ENCODE measurements around the gene SUMF1.

DNA sequence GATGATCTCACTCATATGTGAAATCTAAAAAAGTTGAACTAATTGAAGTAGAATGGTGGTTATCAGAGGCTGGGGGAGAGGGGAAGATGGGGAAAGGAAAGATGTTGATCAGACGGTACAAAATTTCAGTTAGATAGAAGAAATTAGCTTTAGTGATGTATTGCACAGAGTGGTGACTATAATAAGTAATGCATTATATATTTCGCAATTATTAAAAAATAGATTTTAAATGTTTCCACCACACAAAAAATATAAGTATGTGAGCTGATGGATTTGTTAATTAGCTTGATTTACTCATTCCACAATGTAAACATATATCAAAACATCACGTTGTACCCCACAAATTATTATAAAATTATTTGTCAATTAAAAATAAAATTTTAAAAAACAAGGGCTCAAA is 8.1 kb downstream of the SUMF1 start:
- TF ChIP-seq TCF12 (IDR thresholded peaks at IDR 0.05; ENCODE audit: low read depth) (no peak), EP300 (IDR thresholded peaks at IDR 0.05; ENCODE audit: borderline replicate concordance) (no peak), RAD21 (IDR thresholded peaks at IDR 0.05; ENCODE audit: low read depth) (no peak), CEBPB (IDR thresholded peaks at IDR 0.05) (no peak), CREB1 (IDR thresholded peaks at IDR 0.05; ENCODE audit: low read depth) (no peak), FOXM1 (IDR thresholded peaks at IDR 0.05; ENCODE audit: borderline replicate concordance, low read depth) (no peak), ZBTB7A (IDR thresholded peaks at IDR 0.05; ENCODE audit: low read depth) (no peak)
- TF ChIP-seq, protein P1, sequence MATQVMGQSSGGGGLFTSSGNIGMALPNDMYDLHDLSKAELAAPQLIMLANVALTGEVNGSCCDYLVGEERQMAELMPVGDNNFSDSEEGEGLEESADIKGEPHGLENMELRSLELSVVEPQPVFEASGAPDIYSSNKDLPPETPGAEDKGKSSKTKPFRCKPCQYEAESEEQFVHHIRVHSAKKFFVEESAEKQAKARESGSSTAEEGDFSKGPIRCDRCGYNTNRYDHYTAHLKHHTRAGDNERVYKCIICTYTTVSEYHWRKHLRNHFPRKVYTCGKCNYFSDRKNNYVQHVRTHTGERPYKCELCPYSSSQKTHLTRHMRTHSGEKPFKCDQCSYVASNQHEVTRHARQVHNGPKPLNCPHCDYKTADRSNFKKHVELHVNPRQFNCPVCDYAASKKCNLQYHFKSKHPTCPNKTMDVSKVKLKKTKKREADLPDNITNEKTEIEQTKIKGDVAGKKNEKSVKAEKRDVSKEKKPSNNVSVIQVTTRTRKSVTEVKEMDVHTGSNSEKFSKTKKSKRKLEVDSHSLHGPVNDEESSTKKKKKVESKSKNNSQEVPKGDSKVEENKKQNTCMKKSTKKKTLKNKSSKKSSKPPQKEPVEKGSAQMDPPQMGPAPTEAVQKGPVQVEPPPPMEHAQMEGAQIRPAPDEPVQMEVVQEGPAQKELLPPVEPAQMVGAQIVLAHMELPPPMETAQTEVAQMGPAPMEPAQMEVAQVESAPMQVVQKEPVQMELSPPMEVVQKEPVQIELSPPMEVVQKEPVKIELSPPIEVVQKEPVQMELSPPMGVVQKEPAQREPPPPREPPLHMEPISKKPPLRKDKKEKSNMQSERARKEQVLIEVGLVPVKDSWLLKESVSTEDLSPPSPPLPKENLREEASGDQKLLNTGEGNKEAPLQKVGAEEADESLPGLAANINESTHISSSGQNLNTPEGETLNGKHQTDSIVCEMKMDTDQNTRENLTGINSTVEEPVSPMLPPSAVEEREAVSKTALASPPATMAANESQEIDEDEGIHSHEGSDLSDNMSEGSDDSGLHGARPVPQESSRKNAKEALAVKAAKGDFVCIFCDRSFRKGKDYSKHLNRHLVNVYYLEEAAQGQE (IDR thresholded peaks at IDR 0.05; ENCODE audit: low read depth): no peak

Data from Ishikawa (cell line).